ENCODE measurements around the gene TENT5C.
"Not testable (repeated sequence)": the region's sequence is repeated elsewhere in the genome, so short reads cannot be mapped to it uniquely, and the experiment has no call there.

Gene TENT5C

GRCh38 chr1:117605774-117606648, at the start of gene TENT5C:
Gene TENT5C (plus strand): TSS chr1:117606048. CDS start chr1:117622869, 16,821 bp downstream.
- DNase-seq (ENCODE audit: low read depth) = peak; percentile 82

GRCh38 chr1:117556341-117556740, 49.5 kb upstream of the TENT5C start:
- DNase-seq (ENCODE audit: low read depth) = no peak

- DNase-seq (ENCODE audit: low read depth) = no peak
Measured at GRCh38 chr1:117556976-117557375, 48.9 kb upstream of the TENT5C start.

GRCh38 chr1:117558451-117558850, 47.4 kb upstream of the TENT5C start:
- not testable (repeated sequence) for DNase-seq (ENCODE audit: low read depth)

DNA sequence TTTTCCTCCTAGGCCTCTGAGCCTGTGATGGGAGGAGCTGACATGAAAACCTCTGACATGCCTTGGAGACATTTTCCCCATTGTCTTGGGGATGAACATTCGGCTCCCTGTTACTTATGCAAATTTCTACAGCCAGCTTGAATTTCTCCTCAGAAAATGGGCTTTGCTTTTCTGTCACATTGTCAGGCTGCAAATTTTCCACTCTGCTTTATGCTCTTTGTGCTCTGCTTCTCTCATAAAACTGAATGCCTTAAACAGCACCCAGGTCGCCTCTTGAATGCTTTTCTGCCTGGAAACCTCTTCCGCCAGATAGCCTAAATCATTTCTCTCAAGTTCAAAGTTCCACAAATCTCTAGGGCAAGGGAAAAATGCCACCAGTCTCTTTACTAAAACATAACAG, 46.7 kb upstream of the TENT5C start:
- no peak for DNase-seq (ENCODE audit: low read depth)

DNA sequence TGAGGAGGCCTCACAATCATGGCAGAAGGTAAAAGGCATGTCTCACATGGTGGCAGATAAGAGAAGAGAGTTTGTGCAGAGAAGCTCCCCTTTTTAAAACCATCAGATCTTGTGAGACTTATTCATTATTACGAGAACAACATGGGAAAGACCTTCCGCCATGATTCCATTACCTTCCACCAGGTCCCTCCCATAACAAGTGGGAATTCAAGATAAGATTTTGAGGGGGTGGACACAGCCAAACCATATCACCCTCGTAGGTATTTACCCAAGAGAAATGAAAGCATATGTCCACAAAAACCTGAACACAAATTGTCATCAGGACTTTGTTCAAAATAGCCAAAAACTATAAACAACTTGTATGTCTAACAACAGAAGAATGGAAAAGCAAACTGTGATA, 45.9 kb upstream of the TENT5C start:
- no peak for DNase-seq (ENCODE audit: low read depth)

- DNase-seq (ENCODE audit: low read depth) = no peak
Measured at GRCh38 chr1:117561071-117561470, 44.8 kb upstream of the TENT5C start.

GRCh38 chr1:117561551-117561950, 44.3 kb upstream of the TENT5C start:
- DNase-seq (ENCODE audit: low read depth) = no peak

GRCh38 chr1:117562581-117563491, 43.0 kb upstream of the TENT5C start:
- no peak for DNase-seq (ENCODE audit: low read depth)

DNA sequence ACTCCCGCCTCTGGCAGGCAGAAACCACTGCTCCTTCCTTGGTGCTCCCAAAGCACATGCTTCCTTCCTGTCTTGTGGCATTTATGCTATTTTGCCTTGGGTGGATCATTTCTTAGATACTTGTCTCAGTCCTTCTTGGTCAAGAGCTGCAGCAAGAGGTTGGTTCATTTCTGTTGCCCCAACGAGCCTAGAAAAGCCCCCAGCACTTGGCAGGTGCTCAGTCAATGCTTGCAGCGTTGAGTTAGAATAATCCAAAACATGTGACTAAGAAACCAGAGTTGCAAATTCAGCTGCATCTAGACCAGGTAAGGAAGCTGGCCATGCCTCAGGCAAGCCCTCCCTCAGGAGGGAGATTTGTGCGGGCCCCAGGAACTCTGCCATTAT, 42.4 kb upstream of the TENT5C start:
- DNase-seq (ENCODE audit: low read depth) = no peak

DNA sequence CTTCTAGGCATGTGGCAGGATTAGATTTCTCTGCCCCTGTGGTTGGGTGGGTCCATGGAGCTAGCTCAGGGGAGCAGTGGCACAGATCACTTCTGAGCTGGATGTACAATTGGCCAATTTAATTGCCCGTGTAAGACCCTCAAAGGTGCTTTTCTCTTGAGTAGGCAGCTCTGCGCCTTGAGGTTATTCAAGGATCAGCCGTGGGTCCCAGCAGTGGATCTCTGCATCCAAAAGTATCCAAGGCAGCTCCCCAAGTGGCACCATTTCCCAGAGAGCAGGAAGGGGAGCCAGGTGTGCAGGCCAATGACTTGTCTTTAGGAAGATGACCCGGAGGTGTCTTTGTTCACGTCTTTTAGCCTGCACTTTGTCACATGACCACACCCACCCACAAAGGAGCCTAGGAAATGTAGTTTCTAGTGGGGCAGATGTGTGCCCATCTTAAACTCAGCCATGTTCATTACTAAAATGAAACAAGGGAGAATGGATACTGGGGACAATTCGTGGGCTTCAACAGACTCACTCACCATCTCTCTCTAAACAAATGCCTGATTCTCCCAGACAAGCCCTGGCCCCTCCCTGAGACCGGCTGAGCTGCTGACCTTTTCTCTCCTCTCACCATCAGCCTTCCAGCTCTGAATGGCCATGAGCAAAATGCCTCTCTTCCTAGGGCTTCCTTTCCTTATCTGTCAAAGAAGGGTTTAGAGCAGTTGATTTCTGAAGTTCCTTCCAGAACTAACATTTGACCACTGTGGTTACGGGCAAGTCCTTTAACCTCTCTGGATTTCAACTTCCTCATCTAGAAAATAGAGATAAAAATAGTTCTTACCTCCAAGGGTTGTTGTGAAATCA, 41.4 kb upstream of the TENT5C start:
- no peak for DNase-seq (ENCODE audit: low read depth)

- no peak for DNase-seq (ENCODE audit: low read depth)
Measured at GRCh38 chr1:117565076-117565556, 40.7 kb upstream of the TENT5C start.

- DNase-seq (ENCODE audit: low read depth) = no peak
Measured at GRCh38 chr1:117565745-117566455, 39.9 kb upstream of the TENT5C start.

DNA sequence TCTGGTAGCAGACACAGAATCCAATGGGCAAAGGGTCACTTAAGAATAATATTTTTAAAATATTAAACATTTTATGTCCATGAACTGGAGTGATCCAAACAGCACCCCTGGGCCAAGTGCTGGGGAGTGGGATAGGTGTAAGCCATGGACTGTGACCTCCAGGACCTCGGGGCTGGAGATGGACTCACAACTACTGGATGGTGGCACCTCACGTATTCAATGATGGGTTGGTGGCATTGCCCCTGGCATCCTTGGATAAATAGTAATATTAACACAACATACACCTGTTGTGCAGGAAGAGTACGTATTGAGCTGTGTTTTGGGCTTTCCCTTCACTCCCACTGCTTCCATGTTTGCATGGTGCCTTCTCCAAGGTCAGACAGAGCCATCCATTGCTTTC, 39.3 kb upstream of the TENT5C start:
- DNase-seq (ENCODE audit: low read depth) = no peak

DNA sequence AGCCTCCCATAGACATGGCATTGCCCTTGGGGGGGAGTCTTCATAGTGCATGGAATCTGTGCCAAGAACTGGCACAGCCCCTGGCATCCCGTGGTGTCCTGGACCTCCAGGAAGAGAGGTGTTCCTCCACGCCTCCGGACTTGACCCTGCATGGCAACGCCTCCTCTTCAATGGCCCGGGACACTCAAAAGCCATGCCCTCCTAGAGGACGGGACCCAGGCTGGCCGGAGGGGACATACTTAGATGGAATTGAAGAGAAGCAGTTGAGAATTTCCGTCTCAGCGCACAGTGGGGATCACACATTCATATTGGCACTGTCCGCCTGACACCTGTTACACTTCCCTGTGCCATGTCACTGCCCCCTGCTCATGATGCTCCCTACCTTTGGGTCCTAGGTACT, 38.4 kb upstream of the TENT5C start:
- DNase-seq (ENCODE audit: low read depth) = no peak

- no peak for DNase-seq (ENCODE audit: low read depth)
Measured at GRCh38 chr1:117567976-117568375, 37.9 kb upstream of the TENT5C start.

DNA sequence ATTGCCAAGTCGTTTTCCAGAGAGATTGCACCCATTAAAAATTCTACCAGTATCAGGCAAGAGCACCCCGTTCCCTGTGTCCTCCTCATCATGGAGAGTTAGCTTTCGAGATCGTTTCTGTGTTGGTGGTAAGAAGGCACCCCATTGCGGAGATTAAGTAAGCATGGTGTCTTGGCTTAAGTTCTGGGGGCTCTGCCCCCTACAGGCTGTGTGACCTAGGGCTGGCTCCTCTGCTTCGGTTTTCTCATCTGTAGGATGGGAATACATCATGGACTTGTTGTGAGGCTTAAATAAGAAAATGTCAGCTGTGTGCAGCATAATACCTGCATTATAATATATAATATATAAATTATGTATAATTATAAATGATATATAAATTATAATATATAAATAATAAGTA, 36.8 kb upstream of the TENT5C start:
- DNase-seq (ENCODE audit: low read depth) = no peak

GRCh38 chr1:117569856-117570255, 36.0 kb upstream of the TENT5C start:
- no peak for DNase-seq (ENCODE audit: low read depth)

DNA sequence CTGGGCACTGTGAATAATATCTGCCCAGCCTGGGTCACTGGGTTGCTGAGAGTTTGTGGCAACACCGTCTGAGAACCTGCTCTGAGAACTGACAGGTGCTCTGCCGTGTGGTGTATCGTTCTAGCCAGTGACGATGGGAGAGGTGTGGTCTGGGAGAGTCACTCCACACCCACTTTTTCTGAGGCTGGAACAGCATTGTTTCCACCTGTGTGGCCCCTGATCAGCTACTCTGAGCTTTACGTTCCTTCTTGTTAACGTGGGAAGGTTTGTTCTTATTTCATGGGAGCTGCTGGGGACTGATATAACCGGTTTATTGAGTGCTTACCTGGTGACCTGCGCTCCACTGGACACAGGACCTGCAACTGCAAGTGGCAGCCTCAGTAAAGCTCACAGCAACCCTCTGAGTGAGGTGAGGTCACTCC, 34.8 kb upstream of the TENT5C start:
- DNase-seq (ENCODE audit: low read depth) = no peak

- no peak for DNase-seq (ENCODE audit: low read depth)
Measured at GRCh38 chr1:117571496-117571895, 34.4 kb upstream of the TENT5C start.

DNA sequence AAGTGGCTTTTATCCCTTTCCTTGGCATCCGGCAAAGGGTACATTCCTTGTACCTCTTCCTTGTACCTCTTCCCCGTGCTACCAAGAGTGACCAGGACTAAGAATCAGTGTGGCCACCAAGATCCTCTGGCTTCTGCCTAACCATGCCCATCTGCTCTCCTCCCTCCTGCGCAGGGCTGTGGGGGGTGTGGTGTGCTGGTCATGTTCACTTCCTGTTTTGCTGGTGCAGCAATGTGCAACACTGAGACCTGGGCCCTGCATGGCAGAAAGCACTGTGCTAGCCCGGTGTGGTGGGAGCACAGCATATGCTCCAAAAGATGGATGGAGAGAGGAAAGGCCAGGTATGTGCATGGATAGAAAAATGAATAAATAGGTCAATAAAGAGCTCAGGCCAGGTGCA, 33.3 kb upstream of the TENT5C start:
- no peak for DNase-seq (ENCODE audit: low read depth)

Measured in non-pigmented ciliary epithelial cell (primary cell).